ENCODE measurements around the gene COX6A2. TPM values are rescaled to one million over a fixed set of nuclear protein-coding genes. Genes with fewer than 3 reads are reported as not detected.

Gene COX6A2
- total RNA-seq, 2 experiments from 2014 or later, result not detected

DNA sequence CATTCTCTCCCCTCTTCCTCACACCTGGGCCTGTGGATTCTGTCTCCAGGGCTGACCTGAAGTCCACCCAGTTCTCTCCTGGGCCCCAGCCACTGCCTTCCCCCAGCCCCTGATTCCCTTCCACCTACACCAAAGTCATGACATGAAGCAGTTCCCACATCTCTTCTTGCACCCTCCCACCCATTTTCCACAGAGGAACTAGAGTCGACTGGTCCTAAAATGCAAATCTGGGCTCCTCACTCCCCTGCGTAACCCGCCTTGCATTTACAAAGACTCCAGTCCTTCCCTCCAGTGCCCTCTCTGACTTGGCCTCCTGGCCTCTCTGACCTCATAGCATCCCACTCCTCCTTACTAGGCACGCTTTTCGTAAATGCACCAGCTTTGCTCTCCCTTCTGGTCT is 14.8 kb downstream of the COX6A2 start:
- no TSS peak for BruUV-seq (replicated peaks)
- no peaks in the 10 kb centered on the region for H4K20me1 ChIP-seq (ENCODE audit: insufficient read depth, low read length)
- H2AFZ ChIP-seq (ENCODE audit: low read length), result no peak overlapping the region
- H3K4me3 ChIP-seq (ENCODE audit: low read depth, low read length, poor library complexity, severe bottlenecking), result no peak overlapping the region
- no peak for DNase-seq (ENCODE audit: low spot score)
- H3K36me3 ChIP-seq (ENCODE audit: insufficient read depth, low read length), result no peaks in the 10 kb centered on the region
- H3K4me1 ChIP-seq (ENCODE audit: insufficient read depth, low read length, poor library complexity, severe bottlenecking), result no peaks in the 10 kb centered on the region
- H3K4me2 ChIP-seq (ENCODE audit: low read length), result no peak overlapping the region
- no peaks in the 10 kb centered on the region for H3K9me2 ChIP-seq (ENCODE audit: insufficient read depth, low read length)
- no peaks in the 10 kb centered on the region for H3K79me2 ChIP-seq (ENCODE audit: insufficient read depth, low read depth, low read length)
- no peaks in the 10 kb centered on the region for H3K9me3 ChIP-seq (ENCODE audit: low read length)
- CTCF ChIA-PET (ENCODE audit: unreplicated experiment), result no interaction called here
- intact Hi-C loops (cut with micrococcal nuclease; ENCODE audit: unreplicated experiment), result no loop called here
- no peak overlapping the region for H3K27ac ChIP-seq (ENCODE audit: low read depth, low read length, poor library complexity, severe bottlenecking)
- POLR2A ChIA-PET, result no interaction called here
- no peak for TF ChIP-seq CTCF (conservative IDR thresholded peaks at IDR 0.05; ENCODE audit: low read length)
- TF ChIP-seq EZH2phosphoT487 (IDR thresholded peaks at IDR 0.05; ENCODE audit: borderline replicate concordance, low read depth, low read length), result no peak

- POLR2A ChIA-PET, result no interaction called here
- no TSS peak for BruUV-seq (replicated peaks)
- DNase-seq (ENCODE audit: low spot score), result no peak
- CTCF ChIA-PET (ENCODE audit: unreplicated experiment), result no interaction called here
- intact Hi-C loops (cut with micrococcal nuclease; ENCODE audit: unreplicated experiment), result no loop called here
- no peak overlapping the region for H3K27ac ChIP-seq (ENCODE audit: low read depth, low read length, poor library complexity, severe bottlenecking)
- H3K4me2 ChIP-seq (ENCODE audit: low read length), result no peak overlapping the region
- no peaks in the 10 kb centered on the region for H3K79me2 ChIP-seq (ENCODE audit: insufficient read depth, low read depth, low read length)
- no peaks in the 10 kb centered on the region for H3K4me1 ChIP-seq (ENCODE audit: insufficient read depth, low read length, poor library complexity, severe bottlenecking)
- H3K4me3 ChIP-seq (ENCODE audit: low read depth, low read length, poor library complexity, severe bottlenecking), result no peak overlapping the region
- H2AFZ ChIP-seq (ENCODE audit: low read length), result no peak overlapping the region
- no peaks in the 10 kb centered on the region for H3K9me2 ChIP-seq (ENCODE audit: insufficient read depth, low read length)
- no peaks in the 10 kb centered on the region for H3K9me3 ChIP-seq (ENCODE audit: low read length)
- H3K36me3 ChIP-seq (ENCODE audit: insufficient read depth, low read length), result no peaks in the 10 kb centered on the region
- TF ChIP-seq CTCF (conservative IDR thresholded peaks at IDR 0.05; ENCODE audit: low read length), result no peak
- no peak for TF ChIP-seq EZH2phosphoT487 (IDR thresholded peaks at IDR 0.05; ENCODE audit: borderline replicate concordance, low read depth, low read length)
- no peaks in the 10 kb centered on the region for H4K20me1 ChIP-seq (ENCODE audit: insufficient read depth, low read length)
Measured at GRCh38 chr16:31412750-31413149, 15.4 kb downstream of the COX6A2 start.

DNA sequence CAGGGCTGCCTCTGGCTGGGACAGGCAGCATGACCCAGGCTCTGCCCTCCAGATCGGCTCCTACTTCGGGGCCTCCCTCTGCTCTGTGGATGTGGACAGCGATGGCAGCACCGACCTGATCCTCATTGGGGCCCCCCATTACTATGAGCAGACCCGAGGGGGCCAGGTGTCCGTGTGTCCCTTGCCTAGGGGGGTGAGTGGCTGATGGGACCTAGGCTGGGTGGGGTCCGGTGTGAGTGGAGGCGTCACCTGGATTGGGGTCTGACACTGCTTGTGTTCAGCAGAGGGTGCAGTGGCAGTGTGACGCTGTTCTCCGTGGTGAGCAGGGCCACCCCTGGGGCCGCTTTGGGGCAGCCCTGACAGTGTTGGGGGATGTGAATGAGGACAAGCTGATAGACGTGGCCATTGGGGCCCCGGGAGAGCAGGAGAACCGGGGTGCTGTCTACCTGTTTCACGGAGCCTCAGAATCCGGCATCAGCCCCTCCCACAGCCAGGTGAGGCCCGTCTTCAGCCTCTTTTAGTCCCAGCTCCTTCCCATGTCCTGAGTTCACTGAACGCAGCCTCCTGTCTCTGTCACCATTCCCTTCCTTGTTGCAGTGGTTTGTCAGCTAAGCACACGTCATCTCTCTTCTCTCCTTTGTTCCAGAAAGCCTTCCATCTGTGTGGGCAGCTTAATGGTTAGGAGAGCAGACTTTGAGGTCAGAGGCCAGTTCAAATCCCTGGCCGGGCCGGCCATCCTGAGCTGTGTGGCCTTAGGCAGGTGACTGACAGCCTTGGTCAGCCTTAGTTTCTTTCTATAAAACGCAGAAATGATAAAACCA is 16.9 kb downstream of the COX6A2 start:
- TF ChIP-seq CTCF (conservative IDR thresholded peaks at IDR 0.05; ENCODE audit: low read length), result no peak
- no peak for TF ChIP-seq EZH2phosphoT487 (IDR thresholded peaks at IDR 0.05; ENCODE audit: borderline replicate concordance, low read depth, low read length)
- Histone ChIP-seq H3K27ac (ENCODE audit: low read depth, low read length, poor library complexity, severe bottlenecking) (no peak overlapping the region), H3K9me2 (ENCODE audit: insufficient read depth, low read length) (no peaks in the 10 kb centered on the region), H4K20me1 (ENCODE audit: insufficient read depth, low read length) (no peaks in the 10 kb centered on the region), H3K4me2 (ENCODE audit: low read length) (no peak overlapping the region), H3K4me3 (ENCODE audit: low read depth, low read length, poor library complexity, severe bottlenecking) (no peak overlapping the region), H3K4me1 (ENCODE audit: insufficient read depth, low read length, poor library complexity, severe bottlenecking) (no peaks in the 10 kb centered on the region), H3K79me2 (ENCODE audit: insufficient read depth, low read depth, low read length) (no peaks in the 10 kb centered on the region), H3K36me3 (ENCODE audit: insufficient read depth, low read length) (no peaks in the 10 kb centered on the region), H2AFZ (ENCODE audit: low read length) (no peak overlapping the region), H3K9me3 (ENCODE audit: low read length) (no peaks in the 10 kb centered on the region)
- ChIA-PET CTCF (ENCODE audit: unreplicated experiment) (no interaction called here), POLR2A (interaction anchor here (0.6 kb wide), 1 partner anchor 191 kb away, joined by 4 read pairs; no protein-coding TSS in a partner anchor)
- intact Hi-C loops (cut with micrococcal nuclease; ENCODE audit: unreplicated experiment), result no loop called here
- no TSS peak for BruUV-seq (replicated peaks)
- DNase-seq (ENCODE audit: low spot score), result no peak
